Measurements from ENCODE around the gene NOP9.

The NOP9 gene

DNA sequence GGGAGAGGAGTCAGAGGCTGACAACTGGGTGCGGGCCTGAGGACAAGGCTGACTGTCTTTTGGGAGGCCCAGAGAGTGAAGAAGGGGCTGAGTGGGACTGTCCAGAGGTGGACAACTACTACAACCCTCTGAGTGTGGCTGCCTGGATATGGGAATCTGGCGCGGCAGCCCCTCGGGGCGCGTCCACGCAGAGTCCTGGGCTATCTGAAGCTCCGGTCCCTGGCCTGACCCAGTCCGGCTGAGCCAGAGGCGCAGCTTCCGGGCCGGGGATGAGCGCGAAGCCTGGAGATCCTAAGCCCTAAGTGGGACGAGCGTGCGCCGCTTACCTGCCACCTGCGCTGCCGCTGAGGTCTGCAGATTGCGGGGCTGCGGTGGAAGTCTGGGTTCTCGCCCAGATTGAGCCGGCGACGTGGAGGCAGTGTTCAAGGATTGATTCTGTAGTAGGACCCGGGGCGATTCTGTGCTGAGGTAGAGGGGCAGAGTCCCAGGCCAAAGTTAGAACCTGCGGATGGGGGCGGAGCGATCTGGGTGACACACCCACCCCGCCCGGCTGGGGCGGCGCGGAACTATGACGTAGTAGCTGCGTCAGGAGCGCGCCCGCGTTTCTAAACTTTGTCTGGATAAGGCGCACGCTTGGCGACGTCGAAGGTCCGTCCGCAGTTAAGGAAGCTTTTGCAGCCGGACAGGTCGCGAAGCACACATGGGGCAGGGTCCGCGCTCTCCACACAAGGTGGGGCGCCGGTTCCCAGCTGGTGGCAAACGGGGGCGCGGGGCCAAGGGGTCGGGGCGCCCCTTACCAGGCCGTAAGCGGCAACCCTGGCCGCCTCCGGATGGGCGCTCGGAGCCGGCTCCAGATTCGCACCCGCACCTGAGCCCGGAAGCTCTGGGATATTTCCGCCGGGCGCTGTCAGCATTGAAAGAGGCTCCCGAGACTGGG, at the start of gene NOP9, which contains the start of gene DHRS1:
Gene NOP9 (plus strand): TSS at position 596 of the 937 bp plus-strand sequence. CDS start 105 bp downstream, at position 701.
Gene DHRS1 (minus strand): TSS at position 526 of the 937 bp plus-strand sequence. CDS start 674 bp downstream, outside the sequence.
- DNase-seq, result peak; percentile 78

GRCh38 chr14:24250354-24250753, 49.3 kb upstream of the NOP9 start:
- no peak for DNase-seq

DNA sequence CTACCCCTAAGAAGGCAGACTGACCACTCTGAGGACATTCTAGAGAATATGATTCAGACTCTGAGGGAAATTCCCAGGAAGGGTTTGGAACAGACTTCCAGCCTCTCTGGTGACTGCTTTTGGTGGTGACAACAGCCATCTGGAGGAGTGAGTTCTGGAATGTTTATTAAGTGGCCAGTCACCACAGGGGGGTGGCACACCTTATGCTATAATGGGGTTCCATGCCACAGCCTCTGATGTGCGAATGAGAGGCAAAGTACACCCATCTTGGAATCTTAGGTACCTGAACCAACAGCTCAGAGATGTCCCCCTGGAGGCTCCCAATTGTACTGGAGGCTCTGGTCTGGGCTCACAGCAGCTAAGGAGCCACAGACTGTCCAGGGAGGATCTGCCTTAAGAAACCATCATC, 47.8 kb upstream of the NOP9 start:
- DNase-seq, result no peak

DNA sequence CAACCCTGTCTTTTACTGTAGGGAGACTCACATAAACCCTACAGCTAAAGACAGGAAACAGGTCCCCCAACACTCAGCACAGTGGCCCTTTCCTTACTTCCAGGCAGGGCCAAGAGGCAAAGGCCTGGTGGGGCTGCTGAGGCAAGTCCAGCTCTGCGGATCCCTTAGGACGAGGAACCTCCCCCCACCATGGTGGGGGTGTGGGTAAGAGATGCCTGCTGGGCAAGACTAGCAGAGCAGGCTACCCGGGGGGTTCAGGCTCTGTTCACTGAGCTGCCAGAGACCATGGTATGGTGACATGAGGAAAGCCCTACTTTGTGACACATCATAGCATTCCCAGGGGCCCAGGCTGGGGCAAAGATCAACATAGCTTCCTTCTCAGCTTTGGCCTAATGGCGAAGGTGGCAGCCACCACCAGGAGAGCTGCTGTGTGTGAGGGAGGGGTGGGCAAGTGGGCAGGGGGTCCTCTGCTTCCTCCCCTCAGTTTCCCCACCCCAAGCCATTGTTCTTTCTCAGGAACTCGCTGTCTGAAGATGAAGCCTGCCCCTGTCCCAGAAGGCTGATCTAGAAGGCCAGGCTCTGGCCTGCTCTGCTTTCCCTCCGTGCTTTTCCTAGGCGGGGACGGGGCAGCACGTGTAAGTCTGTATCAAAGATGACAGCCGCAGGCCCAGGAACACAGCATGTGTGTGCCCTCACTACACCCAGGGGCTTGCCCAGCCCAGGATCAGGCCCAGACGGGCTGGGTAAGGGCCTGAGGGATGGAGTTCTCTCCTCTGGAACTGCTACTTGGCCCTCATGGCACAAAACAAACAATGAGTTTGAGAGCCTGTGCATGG, 47.1 kb upstream of the NOP9 start:
- no peak for DNase-seq

- no peak for DNase-seq
Measured at GRCh38 chr14:24253936-24254335, 45.7 kb upstream of the NOP9 start.

DNA sequence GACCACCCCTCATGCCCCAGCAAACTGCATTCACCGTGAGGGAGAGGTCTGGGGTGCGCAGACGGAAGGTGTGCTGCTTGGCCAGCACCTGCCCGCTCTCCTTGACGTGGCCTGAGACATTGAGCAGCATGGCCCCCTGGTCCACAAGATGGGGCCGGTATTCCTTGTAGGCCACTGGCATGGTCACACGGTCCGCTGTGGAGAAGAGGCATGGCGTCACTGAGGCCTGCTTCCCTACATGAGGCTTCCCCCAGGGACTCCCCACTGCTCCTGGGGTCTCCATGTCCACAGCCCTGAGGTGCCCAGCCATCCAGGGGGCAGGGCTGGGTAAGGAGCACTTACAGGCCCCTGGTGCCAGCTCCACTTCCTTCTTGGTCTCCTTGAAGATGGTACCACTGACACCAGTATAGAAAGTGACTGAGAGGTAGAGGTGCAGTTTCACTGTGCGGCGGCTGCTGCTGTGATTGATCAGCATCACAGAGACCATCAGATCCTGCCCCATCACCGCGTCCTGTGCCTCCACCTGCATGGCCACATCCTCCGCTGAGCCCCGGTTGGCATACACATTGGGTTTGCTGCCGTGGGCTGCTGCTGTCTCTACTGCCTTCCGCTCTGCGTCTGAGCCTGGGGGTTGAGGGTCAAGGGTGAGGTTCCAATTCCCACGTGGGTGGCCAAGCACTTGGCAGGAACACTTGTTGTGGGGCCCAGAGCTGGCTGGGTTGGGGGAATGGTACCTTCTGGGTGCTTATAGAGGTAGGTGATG, 44.8 kb upstream of the NOP9 start:
- DNase-seq, result no peak

DNA sequence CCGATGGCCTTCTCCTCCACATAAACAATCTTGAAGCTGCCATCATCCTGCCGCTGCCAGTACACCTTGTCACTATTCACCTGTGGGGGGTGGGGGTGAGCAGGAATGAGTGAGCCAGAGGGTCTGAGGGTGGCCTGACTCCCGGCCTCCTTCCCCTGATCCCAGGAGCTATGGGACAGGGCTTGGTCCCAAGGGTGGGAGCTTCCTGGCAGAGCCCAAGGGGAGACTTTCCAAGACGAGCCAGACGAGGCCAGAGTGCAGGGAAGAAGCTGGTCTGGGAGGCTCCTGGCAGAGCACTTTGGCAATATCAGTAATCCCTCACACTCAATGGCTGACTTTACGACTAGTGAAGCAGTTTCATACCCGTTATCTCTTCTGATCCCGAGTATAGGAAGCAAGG, 44.2 kb upstream of the NOP9 start:
- no peak for DNase-seq

- no peak for DNase-seq
Measured at GRCh38 chr14:24255931-24256711, 43.5 kb upstream of the NOP9 start.

GRCh38 chr14:24256960-24257359, 42.7 kb upstream of the NOP9 start:
- no peak for DNase-seq

DNA sequence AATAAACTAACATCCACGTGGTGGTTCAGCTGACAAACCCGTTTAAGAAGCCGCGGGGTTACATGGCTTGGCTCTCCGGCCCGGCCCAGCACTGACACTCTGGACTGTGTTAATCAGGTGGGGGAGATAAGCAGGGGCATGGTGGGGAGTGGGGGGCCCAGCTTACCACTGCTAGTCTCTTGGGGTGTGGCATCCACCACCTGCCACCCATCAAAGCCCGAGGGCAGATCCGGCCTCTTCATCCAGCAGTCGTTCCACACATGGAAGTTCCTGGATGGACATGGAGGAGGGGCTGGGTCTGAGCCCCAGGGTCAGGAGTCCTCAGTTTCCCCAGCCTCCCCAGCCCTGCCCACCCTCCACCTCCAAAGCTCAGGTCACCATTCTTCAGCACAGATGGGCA, 41.5 kb upstream of the NOP9 start:
- DNase-seq, result no peak

DNA sequence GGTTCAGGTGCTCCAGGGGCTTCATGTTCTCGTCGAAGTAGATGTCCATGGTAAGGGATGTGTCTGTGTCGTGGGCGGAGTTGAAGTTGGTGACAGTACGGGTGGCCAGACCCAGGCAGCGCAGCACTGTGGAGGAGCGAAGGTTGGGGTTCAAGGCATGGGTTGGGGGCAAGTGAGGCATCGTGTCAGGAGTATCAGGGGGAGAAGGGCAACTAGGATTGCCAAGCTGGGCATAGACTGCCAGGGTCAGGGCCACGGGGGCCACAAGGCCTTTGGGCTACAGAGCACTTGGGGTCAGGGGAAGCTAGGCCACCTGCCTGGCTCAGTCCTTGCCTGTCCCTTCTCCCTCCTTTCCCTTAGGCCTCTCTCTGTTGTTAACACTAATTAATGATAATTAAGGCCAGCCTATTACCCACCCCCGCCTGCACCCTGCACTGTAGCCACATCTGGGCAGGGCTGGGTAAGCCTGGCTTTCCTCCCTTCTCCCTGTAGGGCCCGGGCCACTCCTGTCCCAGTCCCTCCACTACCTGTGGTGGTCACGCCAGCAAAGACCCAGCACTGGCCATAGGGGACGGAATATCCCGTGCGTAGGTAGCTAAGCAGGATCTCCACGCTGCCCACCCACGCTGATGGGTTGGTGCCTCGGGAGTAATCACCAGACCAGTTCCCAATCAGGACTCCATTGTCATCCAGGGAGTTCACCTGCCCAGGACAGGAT, 40.9 kb upstream of the NOP9 start:
- no peak for DNase-seq

- DNase-seq, result no peak
Measured at GRCh38 chr14:24259282-24260025, 40.2 kb upstream of the NOP9 start.

- no peak for DNase-seq
Measured at GRCh38 chr14:24260026-24260779, 39.4 kb upstream of the NOP9 start.

DNA sequence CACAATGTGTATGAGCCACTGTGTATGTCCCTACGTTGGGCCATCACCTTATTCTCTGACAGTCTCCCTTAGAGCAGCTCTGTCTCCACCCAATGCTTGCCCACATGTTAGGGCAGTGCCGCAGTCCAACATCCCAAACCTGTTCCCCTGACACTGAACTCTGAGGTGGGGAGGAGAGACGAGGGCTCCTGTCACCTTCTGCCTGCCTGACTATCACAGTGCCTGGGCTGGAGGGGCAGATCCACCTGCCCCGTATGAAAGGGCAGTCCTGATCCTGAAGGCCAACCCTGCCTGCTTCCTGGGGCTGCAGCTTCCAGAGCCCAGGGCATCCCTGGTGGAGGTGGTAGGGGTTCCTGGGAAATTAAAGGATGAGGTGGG, 38.9 kb upstream of the NOP9 start:
- no peak for DNase-seq

- DNase-seq, result no peak
Measured at GRCh38 chr14:24261256-24261968, 38.2 kb upstream of the NOP9 start.

GRCh38 chr14:24261969-24262327, 37.7 kb upstream of the NOP9 start:
- no peak for DNase-seq

DNA sequence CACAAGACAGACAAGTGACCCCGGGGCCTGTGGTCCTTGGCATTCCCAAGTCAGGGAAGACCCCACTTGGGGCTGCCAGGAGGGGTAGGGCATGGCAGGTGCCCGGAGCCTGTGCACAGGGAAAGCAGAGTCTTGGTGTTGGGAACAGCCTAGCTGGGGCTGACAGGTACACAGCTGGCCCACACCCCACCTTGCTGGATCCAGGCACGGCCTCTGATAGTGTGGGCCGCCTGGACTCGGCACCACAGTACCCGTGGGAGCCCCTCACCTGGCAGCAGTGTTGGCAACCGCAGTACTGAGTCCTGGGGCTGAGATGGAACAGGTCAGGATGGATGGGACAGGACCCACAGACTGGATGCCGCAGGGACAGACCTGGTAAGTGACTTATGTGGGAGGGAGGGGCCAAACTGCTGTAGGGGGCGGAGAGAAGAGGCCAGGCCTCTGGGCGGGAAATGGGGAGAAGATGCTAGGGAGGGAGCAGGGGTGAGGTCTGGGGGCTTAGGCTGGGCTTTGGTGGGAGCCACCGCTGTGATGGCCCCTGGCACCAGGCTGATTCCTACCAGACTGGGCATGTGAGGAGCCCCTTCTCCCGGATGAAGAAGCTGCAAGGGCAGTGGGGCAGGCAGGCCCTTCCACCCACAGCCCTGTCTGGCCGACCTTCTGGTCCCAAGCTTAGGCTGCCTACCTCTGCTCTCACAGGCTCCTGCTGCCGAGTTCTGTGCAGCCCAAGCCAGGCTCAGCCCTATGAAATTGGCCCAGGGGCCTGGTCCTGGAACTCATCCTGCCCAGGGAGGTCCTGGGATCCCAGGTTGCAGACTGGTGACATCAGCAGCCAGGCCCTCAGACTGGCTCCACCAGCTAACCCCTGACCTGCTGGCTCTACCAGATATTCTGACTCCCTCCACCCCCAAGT, 36.6 kb upstream of the NOP9 start, which contains the start of gene TGM1:
Gene TGM1 (minus strand): TSS at position 357 of the 913 bp plus-strand sequence. CDS start 825 bp downstream, outside the sequence.
- DNase-seq, result no peak

DNA sequence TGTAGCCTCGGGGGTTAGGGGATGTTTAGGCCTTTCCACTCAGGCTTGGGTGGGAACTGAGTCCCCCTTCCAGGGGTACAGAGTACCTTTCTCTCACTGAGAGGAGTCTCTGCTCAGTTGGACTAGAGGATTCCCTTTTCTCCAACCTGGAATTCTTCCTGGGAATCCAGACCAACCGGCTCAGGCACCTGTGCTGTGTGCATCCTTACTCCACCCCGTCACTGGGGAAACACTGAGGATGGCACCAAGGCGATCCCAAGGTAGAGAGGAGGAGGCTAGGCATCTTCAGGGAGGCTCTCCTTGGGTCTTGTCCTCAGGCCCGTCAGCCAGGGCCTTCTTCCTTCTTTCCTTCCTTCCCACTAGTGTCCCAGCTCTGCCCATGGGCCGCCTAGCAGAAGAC, 35.8 kb upstream of the NOP9 start:
- DNase-seq, result no peak

Measured in amniotic stem cell (primary cell).